ENCODE results near the gene ABCF2.

Gene ABCF2

DNA sequence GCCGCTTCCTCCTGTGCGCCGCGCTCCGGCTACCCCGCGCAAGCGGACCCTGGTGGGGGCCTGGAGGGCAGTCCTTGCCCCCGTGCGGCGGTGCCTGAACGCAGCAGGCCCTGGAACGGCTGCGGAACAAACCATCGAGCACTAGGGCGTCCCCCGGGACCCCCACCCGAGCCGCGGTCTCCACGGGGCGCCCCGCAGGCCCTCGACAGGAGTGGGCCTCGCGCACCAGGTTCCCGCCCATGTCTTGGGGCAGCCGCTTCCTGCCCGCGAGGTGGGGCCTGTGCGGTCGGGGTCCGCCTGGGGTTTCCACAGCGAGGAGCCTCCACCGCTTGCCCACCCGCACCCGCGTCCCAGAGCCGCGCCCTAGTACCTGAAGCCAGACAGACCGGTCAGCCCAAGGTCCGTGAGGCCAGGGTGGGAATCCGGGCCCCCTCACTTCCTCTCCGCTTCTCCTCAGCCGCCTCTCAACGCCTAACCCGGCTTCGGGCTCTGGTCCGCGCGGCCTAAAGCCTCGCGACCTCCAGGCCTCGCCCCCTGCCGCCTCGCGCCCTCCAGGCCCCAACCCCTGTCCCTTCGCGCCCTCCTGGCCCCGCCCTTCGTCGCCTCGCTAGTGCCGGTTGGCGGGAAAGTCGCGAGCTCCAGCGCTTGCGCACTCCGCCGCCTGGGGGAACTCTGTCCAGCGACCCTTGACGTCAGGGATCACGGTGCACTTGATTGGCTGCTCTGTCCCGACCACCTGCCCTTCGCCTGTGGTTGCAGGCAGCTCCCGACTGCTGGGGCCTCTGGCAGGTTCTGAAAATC lies 52.6 kb downstream of the ABCF2 start:
- peak in 1 of 2 experiments; percentile 20 for DNase-seq (ENCODE audit: low read depth in 2 of 2)

DNA sequence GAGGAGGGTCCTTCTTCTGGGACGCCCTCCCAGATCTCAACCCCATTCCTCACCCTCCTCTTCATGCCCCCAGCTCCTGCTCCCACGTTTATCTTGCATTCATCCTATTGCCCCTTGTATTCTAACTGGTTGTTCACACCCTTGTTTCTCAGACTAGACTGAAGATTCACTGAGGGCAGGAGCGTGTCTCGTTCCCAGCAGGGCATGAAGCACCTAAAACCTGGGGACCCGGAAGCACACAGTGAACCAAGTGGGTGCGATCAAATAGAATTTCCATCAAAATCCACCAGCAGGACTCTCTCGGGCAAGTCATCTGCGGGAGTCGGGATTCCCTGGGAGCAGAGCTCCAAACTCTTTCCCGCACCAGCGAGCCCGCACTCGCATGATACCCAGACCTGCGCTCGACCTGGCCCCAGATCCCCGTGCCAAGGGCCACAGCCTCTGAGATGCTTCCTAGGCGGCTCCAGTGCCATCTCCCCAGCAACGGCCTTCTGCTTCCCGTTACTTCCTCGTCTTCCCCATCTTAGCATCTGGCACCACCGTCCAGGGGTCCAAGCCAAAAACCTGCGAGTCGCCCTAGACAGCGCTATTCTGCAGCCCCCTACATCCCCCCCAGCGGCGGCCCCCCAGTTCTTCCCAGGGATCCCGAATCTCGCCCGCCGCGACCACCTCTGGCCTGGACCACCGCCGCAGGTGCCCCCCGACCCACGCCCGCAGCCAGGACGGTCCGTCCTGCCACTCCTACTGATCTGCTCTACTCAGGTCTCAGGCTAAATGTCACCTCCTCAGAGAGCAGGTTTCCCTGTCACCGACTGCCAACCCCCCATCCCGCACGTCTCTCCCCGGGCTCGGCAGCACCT lies 53.4 kb downstream of the ABCF2 start:
- DNase-seq (ENCODE audit: low read depth in 2 of 2): no peak

DNA sequence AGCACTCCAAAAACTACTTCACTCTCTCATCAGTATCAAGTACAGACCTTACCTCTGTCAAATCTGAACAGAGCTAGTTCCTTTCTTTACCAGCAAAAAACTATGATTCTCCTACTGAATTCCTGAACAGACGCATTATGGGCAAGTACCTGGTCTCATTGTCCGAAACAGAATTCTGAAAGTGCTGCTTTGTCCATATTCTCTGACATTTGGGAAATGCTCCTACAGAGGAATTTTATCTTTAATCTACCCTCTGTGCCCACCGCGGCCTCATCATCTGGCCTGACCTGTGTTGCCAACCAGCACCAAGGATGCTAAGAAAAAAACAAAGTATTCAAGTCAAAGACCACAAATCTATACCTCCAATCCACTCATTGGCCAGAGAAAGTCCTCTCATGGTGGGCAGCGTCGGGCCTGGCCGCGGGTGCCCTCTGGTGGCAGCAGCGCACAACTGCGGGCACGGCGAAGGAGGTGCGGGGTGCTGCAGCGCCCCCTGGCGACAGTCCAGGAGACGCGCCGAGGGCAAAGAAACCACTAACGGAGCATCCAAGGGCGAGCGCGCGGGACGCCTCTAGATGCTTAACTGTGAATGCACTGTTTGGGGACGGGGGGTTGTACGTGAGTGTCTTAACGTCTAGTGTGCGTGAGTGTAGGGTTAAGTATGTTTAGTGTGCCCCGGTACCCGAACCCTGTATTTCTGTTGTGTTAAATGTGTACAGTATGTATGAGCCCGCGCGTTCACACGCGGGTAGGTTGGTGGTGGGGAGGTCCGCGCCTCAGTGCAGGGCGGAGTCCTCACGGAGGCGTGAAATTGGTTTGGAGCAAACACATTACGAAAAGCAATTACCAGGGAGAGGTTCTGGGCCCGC lies 54.5 kb downstream of the ABCF2 start:
- peak; percentile 61 for DNase-seq (ENCODE audit: low read depth in 2 of 2)

DNA sequence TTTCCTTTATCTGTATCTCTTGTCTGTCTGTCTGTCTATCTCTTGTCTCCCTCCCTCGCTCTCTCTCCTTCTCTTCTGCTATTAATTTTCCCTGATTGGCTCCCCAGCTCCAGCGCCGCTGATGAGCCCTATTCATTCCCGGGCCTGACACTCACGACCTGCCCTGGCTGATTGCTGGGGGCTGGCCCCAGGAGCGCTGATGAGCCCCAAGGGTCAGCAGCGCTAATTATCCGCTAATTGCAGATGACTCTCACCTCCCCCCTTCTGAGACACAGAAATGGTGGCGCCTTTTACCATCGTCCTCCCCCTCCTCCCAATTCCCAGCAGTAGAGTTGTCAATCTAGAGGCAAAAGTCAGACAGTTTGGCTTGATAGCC lies 58.2 kb downstream of the ABCF2 start:
- DNase-seq (ENCODE audit: low read depth in 2 of 2): no peak

DNA sequence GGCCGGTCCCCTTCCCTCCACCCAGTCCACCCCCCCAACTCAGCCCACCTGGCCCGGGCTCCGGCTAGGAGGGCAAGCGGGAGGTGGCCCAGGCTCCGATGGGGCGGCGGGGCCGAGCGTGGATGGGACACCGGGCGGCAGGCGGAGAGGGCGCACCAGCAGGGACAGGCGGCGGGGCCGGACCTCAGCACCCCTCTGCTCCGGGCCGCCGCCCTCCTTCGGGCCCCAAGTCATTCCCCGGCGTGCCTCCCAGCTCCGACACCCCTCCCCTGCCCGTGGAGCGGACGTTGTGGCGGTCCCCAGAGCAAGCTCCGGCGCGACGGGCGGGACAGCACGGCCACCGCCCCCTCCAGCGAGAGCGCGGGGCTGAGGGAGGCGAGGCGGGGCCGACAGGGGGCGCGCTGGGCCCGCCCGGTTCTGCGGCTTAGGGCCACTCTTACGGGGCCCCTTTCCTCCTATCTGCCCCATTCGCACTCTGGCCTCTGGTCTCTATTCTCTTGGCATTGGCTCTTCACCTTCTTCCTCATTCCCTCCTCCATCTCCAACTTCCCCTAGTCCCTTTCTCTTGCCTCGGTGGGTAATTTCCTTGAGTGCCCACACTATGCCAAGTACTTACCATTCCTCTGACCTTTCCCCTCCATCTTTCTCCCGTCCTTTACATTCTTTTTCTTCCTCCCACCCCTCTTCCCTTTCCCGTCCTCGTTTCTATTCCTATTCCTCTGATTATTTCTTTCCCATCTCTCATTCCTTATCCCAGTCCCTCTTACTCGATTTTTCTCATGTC lies 58.8 kb downstream of the ABCF2 start:
- DNase-seq (ENCODE audit: low read depth in 2 of 2): peak in 1 of 2 experiments; percentile 54

DNA sequence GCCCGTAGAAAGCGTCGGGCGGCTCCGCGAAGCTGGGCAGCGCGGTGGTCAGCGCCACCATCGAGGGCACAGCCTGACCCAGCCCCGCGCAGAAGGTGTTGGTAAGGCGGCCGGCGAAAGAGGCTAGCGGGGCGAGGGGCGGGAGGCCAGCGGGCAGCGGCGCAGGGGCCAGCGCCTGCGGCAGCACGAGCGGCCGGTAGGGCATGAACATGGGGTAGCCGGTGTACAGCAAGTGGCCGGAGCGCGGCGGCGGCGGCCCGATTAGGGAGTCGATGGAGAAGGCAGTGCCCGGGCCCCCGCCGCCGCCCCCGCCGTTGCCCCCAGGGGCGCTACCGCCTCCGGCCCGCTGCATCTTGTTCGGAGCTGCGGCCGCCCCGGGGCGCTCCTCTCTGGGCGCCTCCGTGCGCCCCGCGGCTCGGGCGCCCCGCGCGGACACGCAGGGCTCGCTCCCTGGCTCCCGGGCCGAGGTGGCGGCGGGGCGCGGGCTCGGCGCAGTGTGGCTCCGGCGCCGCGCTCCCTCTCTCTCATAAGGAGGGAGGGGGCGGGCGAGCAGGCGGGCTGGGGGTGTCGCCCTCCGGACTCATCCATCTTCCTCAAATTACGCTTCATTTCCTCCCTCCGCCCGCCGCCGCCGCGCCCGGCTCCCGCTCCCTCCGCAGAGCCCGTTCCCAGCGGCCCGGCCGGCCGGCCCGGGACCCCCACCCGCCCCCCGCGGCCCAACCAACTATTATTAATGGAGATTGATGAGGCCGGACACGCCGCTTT lies 59.6 kb downstream of the ABCF2 start, which contains the start of gene GBX1:
TSS of gene GBX1 (minus strand) at position 498 of the 765 bp plus-strand sequence. CDS start at position 352, 146 bp downstream.
- DNase-seq (ENCODE audit: low read depth in 2 of 2): no peak

DNA sequence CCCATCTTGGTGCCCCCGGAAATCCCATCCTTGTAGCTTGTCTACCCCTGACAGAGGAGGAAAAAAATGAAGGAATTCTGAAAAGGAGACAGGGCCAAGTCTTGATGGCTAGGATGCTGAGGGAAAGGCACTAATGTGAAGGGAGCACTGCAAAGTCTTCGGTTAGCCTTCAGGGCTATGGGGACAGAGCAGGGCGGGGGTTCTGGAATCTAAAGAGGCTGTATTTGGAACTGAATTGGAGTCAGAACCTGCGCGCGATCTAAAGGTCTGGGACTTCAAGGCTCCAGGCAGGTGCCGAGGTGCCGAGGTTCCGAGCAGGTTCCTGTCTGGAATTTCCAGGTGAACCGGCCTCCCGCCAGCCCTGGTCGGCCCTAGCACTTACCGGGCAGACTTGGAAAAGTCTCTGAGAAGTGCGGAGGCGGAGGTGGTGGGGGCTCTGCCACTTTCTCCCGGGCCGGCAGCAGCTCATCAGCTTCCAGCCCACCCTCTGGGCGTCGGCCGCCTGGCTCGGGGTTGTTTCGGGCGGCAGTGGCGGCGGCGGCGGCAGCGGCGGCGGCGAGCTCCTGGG lies 60.3 kb downstream of the ABCF2 start:
- no peak for DNase-seq (ENCODE audit: low read depth in 2 of 2)

Measured in stimulated activated CD4-positive, alpha-beta T cell treated with anti-CD3 and anti-CD28 coated beads, Interleukin-12 subunit alpha, Interleukin-12 subunit beta, amount 100 ng/mL, for 24 hours (primary cell).